Measurements from ENCODE around the gene SMC5. TPM values are rescaled to one million over a fixed set of nuclear protein-coding genes. Genes with fewer than 3 reads are reported as not detected.

SMC5 gene
- total RNA-seq, 1 donor from 2014 or later = 26.5 TPM

DNA sequence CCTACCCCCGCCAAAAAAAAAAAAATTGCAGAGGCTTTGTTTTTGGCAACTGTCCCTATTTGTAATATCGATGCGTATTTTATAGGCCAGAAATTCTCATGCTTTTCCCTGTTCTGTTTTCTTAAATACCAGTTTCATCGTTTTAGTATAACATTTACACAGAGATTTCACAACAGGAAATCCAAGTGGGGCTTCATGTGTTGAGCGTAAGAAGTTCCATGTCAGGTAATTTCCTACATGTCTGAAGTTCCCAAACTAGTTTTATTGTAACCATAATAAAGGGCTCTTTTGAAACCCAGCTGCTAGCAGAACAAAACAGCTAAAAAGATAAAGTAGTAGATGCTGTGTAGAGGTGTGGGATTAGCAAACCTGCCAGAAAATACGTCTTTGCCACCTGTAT, 4.2 kb downstream of the SMC5 start:
- Mint-ChIP-seq H3K4me1 (ENCODE audit: unreplicated experiment) (peaks cover 29% of the 10 kb centered on the region), H3K27ac (ENCODE audit: unreplicated experiment) (no peak overlapping the region), H3K36me3 (ENCODE audit: low read depth, unreplicated experiment) (peaks cover 30% of the 10 kb centered on the region), H3K4me3 (ENCODE audit: unreplicated experiment) (no peak overlapping the region), H3K9me3 (ENCODE audit: unreplicated experiment) (no peaks in the 10 kb centered on the region), H3K27me3 (ENCODE audit: unreplicated experiment) (peaks cover 13% of the 10 kb centered on the region)
- TF ChIP-seq, protein P1, sequence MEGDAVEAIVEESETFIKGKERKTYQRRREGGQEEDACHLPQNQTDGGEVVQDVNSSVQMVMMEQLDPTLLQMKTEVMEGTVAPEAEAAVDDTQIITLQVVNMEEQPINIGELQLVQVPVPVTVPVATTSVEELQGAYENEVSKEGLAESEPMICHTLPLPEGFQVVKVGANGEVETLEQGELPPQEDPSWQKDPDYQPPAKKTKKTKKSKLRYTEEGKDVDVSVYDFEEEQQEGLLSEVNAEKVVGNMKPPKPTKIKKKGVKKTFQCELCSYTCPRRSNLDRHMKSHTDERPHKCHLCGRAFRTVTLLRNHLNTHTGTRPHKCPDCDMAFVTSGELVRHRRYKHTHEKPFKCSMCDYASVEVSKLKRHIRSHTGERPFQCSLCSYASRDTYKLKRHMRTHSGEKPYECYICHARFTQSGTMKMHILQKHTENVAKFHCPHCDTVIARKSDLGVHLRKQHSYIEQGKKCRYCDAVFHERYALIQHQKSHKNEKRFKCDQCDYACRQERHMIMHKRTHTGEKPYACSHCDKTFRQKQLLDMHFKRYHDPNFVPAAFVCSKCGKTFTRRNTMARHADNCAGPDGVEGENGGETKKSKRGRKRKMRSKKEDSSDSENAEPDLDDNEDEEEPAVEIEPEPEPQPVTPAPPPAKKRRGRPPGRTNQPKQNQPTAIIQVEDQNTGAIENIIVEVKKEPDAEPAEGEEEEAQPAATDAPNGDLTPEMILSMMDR (IDR thresholded peaks at IDR 0.05; ENCODE audit: unreplicated experiment) = no peak
- no peak for DNase-seq (ENCODE audit: low spot score)

DNA sequence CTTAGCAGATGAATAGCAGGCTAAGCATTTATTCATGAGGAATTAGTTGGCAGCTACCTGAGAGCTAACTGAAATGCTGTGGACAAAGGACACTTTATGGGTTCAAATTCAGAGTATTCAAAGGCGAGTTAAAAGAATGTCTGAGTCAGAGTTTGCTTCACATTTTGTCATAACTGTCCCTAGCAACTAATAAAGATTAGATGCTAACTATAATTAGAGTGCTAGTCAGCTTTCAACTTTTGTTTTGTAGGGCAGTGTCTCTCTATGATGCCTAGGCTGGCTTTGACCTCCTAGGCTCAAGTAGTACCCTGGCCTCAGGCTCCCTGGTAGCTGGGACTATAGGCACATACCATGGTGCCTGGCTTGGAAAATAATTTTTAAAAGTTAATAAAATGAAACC, 4.6 kb downstream of the SMC5 start:
- TF ChIP-seq, protein P1 (IDR thresholded peaks at IDR 0.05; ENCODE audit: unreplicated experiment) = no peak
- H3K36me3 Mint-ChIP-seq (ENCODE audit: low read depth, unreplicated experiment) = peaks cover 28% of the 10 kb centered on the region
- no peak overlapping the region for H3K4me3 Mint-ChIP-seq (ENCODE audit: unreplicated experiment)
- H3K27me3 Mint-ChIP-seq (ENCODE audit: unreplicated experiment) = peaks cover 9% of the 10 kb centered on the region
- H3K4me1 Mint-ChIP-seq (ENCODE audit: unreplicated experiment) = peaks cover 25% of the 10 kb centered on the region
- DNase-seq (ENCODE audit: low spot score) = no peak
- H3K27ac Mint-ChIP-seq (ENCODE audit: unreplicated experiment) = no peak overlapping the region
- no peaks in the 10 kb centered on the region for H3K9me3 Mint-ChIP-seq (ENCODE audit: unreplicated experiment)

DNA sequence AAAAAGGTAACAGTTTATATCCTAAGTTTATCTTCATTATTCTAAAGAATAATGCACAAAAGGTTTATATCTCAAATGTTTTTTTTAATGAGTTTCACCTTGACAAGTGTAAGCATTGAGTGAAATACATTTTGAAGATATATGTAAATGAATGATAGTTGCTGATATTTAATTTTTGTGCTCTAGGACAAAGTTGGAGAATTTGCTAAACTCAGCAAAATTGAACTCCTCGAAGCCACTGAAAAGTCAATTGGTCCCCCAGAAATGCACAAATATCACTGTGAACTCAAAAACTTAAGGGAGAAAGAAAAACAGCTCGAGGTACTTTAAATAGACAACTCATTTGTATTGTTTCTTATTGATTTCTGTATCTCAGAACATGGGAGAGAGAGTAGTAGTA, 19.5 kb downstream of the SMC5 start:
- Mint-ChIP-seq H3K27ac (ENCODE audit: unreplicated experiment) (no peak overlapping the region), H3K4me3 (ENCODE audit: unreplicated experiment) (no peak overlapping the region)

DNA sequence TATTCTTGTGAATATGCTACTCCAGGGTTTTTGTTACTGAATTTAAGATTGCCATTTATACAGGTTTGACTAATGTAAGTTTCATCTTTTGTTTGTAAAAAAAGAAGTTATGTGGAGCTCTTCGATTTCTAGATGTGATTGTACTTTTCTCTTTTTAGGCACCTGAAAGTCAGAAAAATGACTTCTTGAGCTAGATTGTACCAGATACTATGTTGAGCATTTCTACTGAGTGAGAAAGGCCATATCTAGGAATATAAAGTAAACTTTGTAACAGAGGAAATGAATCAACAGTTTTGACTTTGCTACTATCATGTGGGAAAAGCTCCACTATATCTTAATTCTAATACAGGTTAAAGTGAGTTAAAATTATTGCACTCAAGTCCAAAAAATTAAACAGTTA, 25.1 kb downstream of the SMC5 start:
- Mint-ChIP-seq H3K4me3 (ENCODE audit: unreplicated experiment) (no peak overlapping the region), H3K4me1 (ENCODE audit: unreplicated experiment) (no peaks in the 10 kb centered on the region), H3K27me3 (ENCODE audit: unreplicated experiment) (peaks cover 2% of the 10 kb centered on the region), H3K36me3 (ENCODE audit: low read depth, unreplicated experiment) (peaks cover 9% of the 10 kb centered on the region), H3K9me3 (ENCODE audit: unreplicated experiment) (no peaks in the 10 kb centered on the region), H3K27ac (ENCODE audit: unreplicated experiment) (no peak overlapping the region)
- DNase-seq (ENCODE audit: low spot score) = no peak
- TF ChIP-seq, protein P1 (IDR thresholded peaks at IDR 0.05; ENCODE audit: unreplicated experiment) = no peak

More for the DNA sequence above, 19.5 kb downstream of the SMC5 start:
- no peak for DNase-seq (ENCODE audit: low spot score)
- Mint-ChIP-seq H3K36me3 (ENCODE audit: low read depth, unreplicated experiment) (peaks cover 9% of the 10 kb centered on the region), H3K9me3 (ENCODE audit: unreplicated experiment) (no peaks in the 10 kb centered on the region), H3K4me1 (ENCODE audit: unreplicated experiment) (no peaks in the 10 kb centered on the region), H3K27me3 (ENCODE audit: unreplicated experiment) (peaks cover 2% of the 10 kb centered on the region)
- TF ChIP-seq, protein P1 (IDR thresholded peaks at IDR 0.05; ENCODE audit: unreplicated experiment) = no peak

DNA sequence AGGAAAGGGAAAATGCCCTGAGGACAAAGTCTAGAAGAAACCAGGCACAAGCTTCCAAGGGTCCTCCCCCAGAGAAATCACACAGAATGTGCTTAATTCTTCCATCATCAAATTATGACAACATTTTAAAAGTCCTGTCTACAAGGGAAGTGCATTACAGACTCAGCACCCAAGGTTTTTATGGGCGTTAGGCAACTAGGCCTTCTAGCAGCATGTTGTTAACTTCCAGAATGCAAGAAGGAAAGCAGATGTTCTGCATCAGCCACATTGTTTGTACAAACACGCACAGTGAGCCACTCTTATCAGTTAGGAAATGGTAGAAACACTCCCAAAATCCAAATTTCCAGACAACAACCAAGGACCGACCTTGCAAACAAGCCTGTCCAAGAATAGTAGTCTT, 26.5 kb downstream of the SMC5 start:
- peaks cover 12% of the 10 kb centered on the region for H3K36me3 Mint-ChIP-seq (ENCODE audit: low read depth, unreplicated experiment)
- no peak overlapping the region for H3K27ac Mint-ChIP-seq (ENCODE audit: unreplicated experiment)
- DNase-seq (ENCODE audit: low spot score) = no peak
- peaks cover 2% of the 10 kb centered on the region for H3K27me3 Mint-ChIP-seq (ENCODE audit: unreplicated experiment)
- no peak overlapping the region for H3K4me3 Mint-ChIP-seq (ENCODE audit: unreplicated experiment)
- no peaks in the 10 kb centered on the region for H3K9me3 Mint-ChIP-seq (ENCODE audit: unreplicated experiment)
- TF ChIP-seq, protein P1 (IDR thresholded peaks at IDR 0.05; ENCODE audit: unreplicated experiment) = no peak
- H3K4me1 Mint-ChIP-seq (ENCODE audit: unreplicated experiment) = no peaks in the 10 kb centered on the region

Data from endothelial cell (in vitro differentiated cells).